Hepatocyte (in vitro differentiated cells): Measurements from ENCODE around the gene ZNF892.

Experiments used
- EZH2 ChIP-seq: fragments of 200-600 bp; sonication (generic); IDR thresholded peaks from 2 replicates; pipeline ENCODE4 v1.6.1; 2016; ENCODE audit warnings: antibody characterized with exemption, mild to moderate bottlenecking, borderline replicate concordance
- EZH2phosphoT487 ChIP-seq: fragments of 200-600 bp; sonication (generic); IDR thresholded peaks from one replicate; pipeline ENCODE4 v1.6.1; 2018; ENCODE audit warnings: antibody characterized with exemption, mild to moderate bottlenecking, low read depth, moderate library complexity; ENCODE audit not compliant: unreplicated experiment, severe bottlenecking
- TF ChIP-seq, protein P1 (sequence below): fragments of 200-600 bp; sonication (generic); IDR thresholded peaks from 2 replicates; pipeline ENCODE4 v1.5.1; 2016; ENCODE audit warnings: antibody characterized with exemption, mild to moderate bottlenecking; ENCODE audit not compliant: poor library complexity

GRCh38 chr2:95232232-95232631 is 24.9 kb downstream of the ZNF892 start:
- TF ChIP-seq, protein P1, sequence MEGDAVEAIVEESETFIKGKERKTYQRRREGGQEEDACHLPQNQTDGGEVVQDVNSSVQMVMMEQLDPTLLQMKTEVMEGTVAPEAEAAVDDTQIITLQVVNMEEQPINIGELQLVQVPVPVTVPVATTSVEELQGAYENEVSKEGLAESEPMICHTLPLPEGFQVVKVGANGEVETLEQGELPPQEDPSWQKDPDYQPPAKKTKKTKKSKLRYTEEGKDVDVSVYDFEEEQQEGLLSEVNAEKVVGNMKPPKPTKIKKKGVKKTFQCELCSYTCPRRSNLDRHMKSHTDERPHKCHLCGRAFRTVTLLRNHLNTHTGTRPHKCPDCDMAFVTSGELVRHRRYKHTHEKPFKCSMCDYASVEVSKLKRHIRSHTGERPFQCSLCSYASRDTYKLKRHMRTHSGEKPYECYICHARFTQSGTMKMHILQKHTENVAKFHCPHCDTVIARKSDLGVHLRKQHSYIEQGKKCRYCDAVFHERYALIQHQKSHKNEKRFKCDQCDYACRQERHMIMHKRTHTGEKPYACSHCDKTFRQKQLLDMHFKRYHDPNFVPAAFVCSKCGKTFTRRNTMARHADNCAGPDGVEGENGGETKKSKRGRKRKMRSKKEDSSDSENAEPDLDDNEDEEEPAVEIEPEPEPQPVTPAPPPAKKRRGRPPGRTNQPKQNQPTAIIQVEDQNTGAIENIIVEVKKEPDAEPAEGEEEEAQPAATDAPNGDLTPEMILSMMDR, result no peak
- TF ChIP-seq EZH2 (no peak), EZH2phosphoT487 (no peak)
